Mucosa of rectum (tissue), 2 donors: ENCODE data around the gene CCDC85C.

Experiments
- H3K27ac ChIP-seq, 2 donors: one replicate each; pipeline ENCODE4 v1.7.0; 2013; ENCODE audit warnings: inconsistent platforms in 2 of 2, low read depth in 2 of 2, low read length in 2 of 2
- H3K27me3 ChIP-seq, 2 donors: one replicate each; pipeline ENCODE4 v1.7.0; 2013; ENCODE audit warnings: low read length in 2 of 2; ENCODE audit not compliant: control insufficient read depth in 2 of 2, insufficient read depth in 2 of 2
- H3K36me3 ChIP-seq, 2 donors: one replicate each; pipeline ENCODE4 v1.7.0; 2013; ENCODE audit warnings: low read length in 2 of 2; ENCODE audit not compliant: control insufficient read depth in 2 of 2, insufficient read depth in 2 of 2
- H3K4me1 ChIP-seq, 2 donors: one replicate each; pipeline ENCODE4 v1.7.0; 2013; ENCODE audit warnings: low read length in 2 of 2, mild to moderate bottlenecking in 1 of 2; ENCODE audit not compliant: control insufficient read depth in 2 of 2, insufficient read depth in 2 of 2
- H3K4me3 ChIP-seq, 2 donors: one replicate each; pipeline ENCODE4 v1.7.0; 2013; ENCODE audit warnings: low read length in 2 of 2
- H3K9ac ChIP-seq, 2 donors: one replicate each; pipeline ENCODE4 v1.7.0; 2013; ENCODE audit warnings: low read length in 2 of 2, low read depth in 1 of 2, mild to moderate bottlenecking in 1 of 2
- H3K9me3 ChIP-seq, 2 donors: one replicate each; pipeline ENCODE4 v1.7.0; 2013; ENCODE audit warnings: low read length in 2 of 2; ENCODE audit not compliant: control insufficient read depth in 2 of 2
- donor health status: healthy.
- donor health status: Normal muscosa, but diverticular disease.

CCDC85C gene

GRCh38 chr14:99590746-99591555 lies 13.1 kb downstream of the CCDC85C start:
- Histone ChIP-seq H3K4me1 (peaks cover 26 to 47% of the 10 kb centered on the region in 2 donors), H3K9ac (no peak overlapping the region)

DNA sequence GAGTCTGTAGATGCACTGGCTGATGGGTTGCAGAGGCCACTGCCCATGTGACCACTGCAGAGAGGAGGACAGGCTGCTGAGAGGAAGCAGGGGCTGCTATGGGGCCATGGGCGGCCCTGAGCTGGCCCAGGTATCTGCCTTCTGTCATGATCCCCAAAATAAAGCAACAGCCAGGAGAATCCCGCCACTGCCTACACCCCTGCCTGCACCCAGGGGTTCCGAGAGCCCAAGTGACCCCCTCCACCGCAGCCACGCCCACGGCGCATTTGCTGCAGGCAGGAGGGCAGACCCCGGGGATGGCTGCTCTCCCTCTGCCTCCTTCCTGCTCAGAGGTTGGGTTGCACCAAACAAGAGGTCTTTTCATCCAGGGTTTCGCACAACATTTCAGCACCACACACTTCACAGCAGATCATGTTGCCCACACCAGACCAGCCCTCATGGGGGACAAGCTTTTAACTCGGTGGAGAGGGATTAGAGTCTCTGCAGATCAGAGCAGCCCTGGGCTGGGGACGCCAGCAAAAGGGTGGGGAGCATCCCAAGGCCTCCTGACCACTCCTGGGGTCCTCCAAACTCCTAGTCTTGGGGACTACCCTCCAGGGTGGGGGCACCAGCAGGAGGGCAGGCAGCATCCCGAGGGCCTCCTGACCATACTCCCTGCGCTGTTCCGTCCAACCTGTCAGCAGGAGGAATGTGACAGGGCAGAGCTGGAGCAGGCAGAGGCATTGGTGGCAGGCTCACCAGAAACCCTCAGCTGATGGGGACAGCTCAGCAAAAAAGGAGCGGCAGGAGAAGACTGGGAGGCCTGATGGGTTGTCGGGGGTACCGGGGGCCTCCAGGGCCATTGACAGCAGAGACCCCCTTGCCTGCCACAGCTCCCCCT lies 14.1 kb downstream of the CCDC85C start:
- Histone ChIP-seq H3K9me3 (no peaks in the 10 kb centered on the region), H3K4me3 (no peak overlapping the region), H3K27me3 (no peaks in the 10 kb centered on the region), H3K36me3 (no peaks in the 10 kb centered on the region), H3K9ac (no peak overlapping the region), H3K27ac (peak overlapping the region in 1 of 2 donors; percentile 38), H3K4me1 (peaks cover 17 to 37% of the 10 kb centered on the region in 2 donors)

More at GRCh38 chr14:99590746-99591555, 13.1 kb downstream of the CCDC85C start:
- Histone ChIP-seq H3K9me3 (no peaks in the 10 kb centered on the region), H3K36me3 (no peaks in the 10 kb centered on the region), H3K27ac (peak overlapping the region in 1 of 2 donors; percentile 2), H3K4me3 (no peak overlapping the region), H3K27me3 (no peaks in the 10 kb centered on the region)

DNA sequence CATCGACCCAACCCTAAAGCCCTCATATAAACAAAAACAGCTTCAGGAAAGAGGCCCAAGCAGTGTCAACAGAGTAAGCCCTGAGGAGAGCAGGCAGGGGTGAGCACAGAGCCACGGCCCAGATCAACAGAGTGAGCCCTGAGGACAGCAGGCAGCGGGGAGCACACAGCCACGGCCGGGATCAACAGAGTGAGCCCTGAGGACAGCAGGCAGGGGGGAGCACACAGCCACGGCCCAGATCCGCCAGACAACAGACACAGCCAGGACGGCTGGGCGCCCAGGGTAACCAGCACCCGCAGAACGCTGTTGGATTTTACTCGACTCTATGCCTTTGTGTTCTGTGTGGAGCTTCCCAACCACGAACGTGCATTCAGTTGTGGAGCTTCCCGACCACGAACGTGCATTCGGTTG lies 15.0 kb downstream of the CCDC85C start:
- H3K9ac ChIP-seq: no peak overlapping the region
- H3K9me3 ChIP-seq: no peaks in the 10 kb centered on the region
- H3K36me3 ChIP-seq: no peaks in the 10 kb centered on the region
- no peaks in the 10 kb centered on the region for H3K27me3 ChIP-seq
- H3K4me3 ChIP-seq: no peak overlapping the region
- peak overlapping the region in 1 of 2 donors; percentile 41 for H3K27ac ChIP-seq
- peaks cover 9 to 29% of the 10 kb centered on the region in 2 donors for H3K4me1 ChIP-seq

DNA sequence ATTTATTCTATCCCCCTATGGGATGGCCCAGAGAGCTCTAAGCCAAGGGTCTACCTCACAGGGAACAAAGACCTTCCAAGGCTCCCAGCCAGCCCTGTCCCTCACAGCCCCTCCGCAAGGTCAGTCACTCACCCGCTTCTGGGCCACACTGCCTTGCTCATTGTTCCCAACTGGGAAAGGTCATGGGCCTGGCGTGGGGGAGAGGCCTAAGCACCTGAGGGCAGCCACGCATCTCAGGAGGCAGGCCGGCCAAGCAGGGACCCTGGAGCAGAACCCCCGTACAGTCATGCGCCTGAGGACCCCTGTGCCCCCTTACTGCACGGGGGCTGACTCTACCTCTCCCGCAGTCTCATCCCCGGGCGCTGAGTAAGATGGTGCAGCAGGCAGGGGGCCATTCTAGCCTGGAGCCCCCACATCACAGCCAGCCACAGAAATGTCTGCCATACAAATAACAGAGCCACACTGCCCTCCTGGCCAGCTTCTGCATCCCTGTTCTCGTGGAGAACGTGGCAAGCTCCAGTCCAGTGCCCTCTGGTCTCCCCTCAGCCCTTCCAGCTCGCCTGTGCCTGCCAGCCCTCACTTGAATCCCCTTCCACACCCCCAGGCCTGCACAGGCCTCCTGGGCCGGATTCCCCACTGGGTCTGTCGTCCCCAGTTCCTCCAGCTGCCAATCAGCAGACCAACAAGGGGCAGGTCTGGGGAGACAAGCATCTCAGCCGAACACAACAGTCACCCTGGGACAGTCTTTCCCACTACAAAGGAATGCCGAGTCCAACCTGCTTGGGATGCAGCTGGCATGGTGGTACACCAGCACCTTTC lies 16.3 kb downstream of the CCDC85C start:
- H3K27ac ChIP-seq: no peak overlapping the region
- H3K4me3 ChIP-seq: no peak overlapping the region
- H3K27me3 ChIP-seq: no peaks in the 10 kb centered on the region
- no peak overlapping the region for H3K9ac ChIP-seq
- no peaks in the 10 kb centered on the region for H3K9me3 ChIP-seq
- no peaks in the 10 kb centered on the region for H3K36me3 ChIP-seq
- H3K4me1 ChIP-seq: peaks cover 8 to 28% of the 10 kb centered on the region in 2 donors

- H3K27me3 ChIP-seq: no peaks in the 10 kb centered on the region
- no peak overlapping the region for H3K27ac ChIP-seq
- no peak overlapping the region for H3K9ac ChIP-seq
- no peak overlapping the region for H3K4me3 ChIP-seq
- H3K4me1 ChIP-seq: peaks cover 8 to 24% of the 10 kb centered on the region in 2 donors
- H3K36me3 ChIP-seq: peaks cover 0 to under 1% of the 10 kb centered on the region in 2 donors
- H3K9me3 ChIP-seq: no peaks in the 10 kb centered on the region
Measured at GRCh38 chr14:99586761-99587459, 17.1 kb downstream of the CCDC85C start.

GRCh38 chr14:99586054-99586760 lies 17.8 kb downstream of the CCDC85C start:
- Histone ChIP-seq H3K9me3 (no peaks in the 10 kb centered on the region), H3K27ac (no peak overlapping the region), H3K4me3 (no peak overlapping the region), H3K9ac (no peak overlapping the region), H3K4me1 (peaks cover 9 to 24% of the 10 kb centered on the region in 2 donors), H3K27me3 (no peaks in the 10 kb centered on the region), H3K36me3 (peaks cover 0 to 2% of the 10 kb centered on the region in 2 donors)

- Histone ChIP-seq H3K4me3 (no peak overlapping the region), H3K9me3 (no peaks in the 10 kb centered on the region), H3K9ac (no peak overlapping the region), H3K27ac (no peak overlapping the region), H3K27me3 (no peaks in the 10 kb centered on the region), H3K36me3 (peaks cover 0 to 2% of the 10 kb centered on the region in 2 donors), H3K4me1 (peaks cover 17 to 20% of the 10 kb centered on the region in 2 donors)
Measured at GRCh38 chr14:99584823-99585222, 19.2 kb downstream of the CCDC85C start.

DNA sequence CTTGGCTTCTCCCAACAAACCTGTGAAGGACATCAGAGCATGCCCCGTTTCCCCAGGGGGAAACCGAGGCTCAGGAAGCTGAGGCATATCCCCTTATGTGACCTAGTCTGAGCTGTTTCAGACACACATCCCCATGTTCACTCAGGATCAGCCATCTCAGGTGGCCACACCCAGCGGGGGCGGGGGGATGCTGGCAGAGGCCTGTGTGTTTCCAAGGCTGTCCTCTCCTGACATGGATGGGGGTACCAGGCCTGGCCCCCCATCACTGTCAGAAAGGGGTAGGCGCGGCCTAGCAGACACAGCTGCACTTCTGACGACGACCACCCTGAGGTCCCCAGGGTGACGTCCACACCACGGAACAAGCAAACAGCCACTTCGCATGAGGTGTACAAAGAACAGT lies 22.1 kb downstream of the CCDC85C start:
- Histone ChIP-seq H3K4me1 (peaks cover 25 to 40% of the 10 kb centered on the region in 2 donors), H3K9me3 (no peaks in the 10 kb centered on the region), H3K9ac (no peak overlapping the region), H3K27me3 (no peaks in the 10 kb centered on the region), H3K27ac (no peak overlapping the region), H3K4me3 (no peak overlapping the region), H3K36me3 (peaks cover 0 to 5% of the 10 kb centered on the region in 2 donors)

- Histone ChIP-seq H3K9ac (no peak overlapping the region), H3K9me3 (no peaks in the 10 kb centered on the region), H3K36me3 (peaks cover 0 to 5% of the 10 kb centered on the region in 2 donors), H3K4me1 (peaks cover 30 to 46% of the 10 kb centered on the region in 2 donors), H3K27me3 (no peaks in the 10 kb centered on the region), H3K4me3 (no peak overlapping the region), H3K27ac (no peak overlapping the region)
Measured at GRCh38 chr14:99581374-99581773, 22.6 kb downstream of the CCDC85C start.
